Endodermal cell (in vitro differentiated cells): Measurements from ENCODE around the gene GRIK3. TPM values are rescaled to one million over a fixed set of nuclear protein-coding genes. Genes with fewer than 3 reads are reported as not detected.
A peak's percentile ranks its signal among the peaks of the same experiment; 100 is the strongest.

Source experiments
- DNase-seq: peaks from one replicate; pipeline ENCODE4 v3.0.0-alpha.2; 2017
- H3K27ac ChIP-seq: 2 replicates; pipeline ENCODE4 v1.5.1; 2013; ENCODE audit warnings: mild to moderate bottlenecking, low read depth, low read length, moderate library complexity
- H3K27me3 ChIP-seq: 2 replicates; pipeline ENCODE4 v1.6.1; 2013; ENCODE audit warnings: mild to moderate bottlenecking, low read length, moderate library complexity; ENCODE audit not compliant: insufficient read depth, control insufficient read depth, poor library complexity, severe bottlenecking
- H3K36me3 ChIP-seq: 2 replicates; pipeline ENCODE4 v1.7.0; 2013; ENCODE audit warnings: mild to moderate bottlenecking, low read length, moderate library complexity; ENCODE audit not compliant: control insufficient read depth, insufficient read depth
- H3K4me1 ChIP-seq: one replicate; pipeline ENCODE4 v1.7.0; 2013; ENCODE audit warnings: low read length; ENCODE audit not compliant: control insufficient read depth, insufficient read depth
- H3K4me3 ChIP-seq: 2 replicates; pipeline ENCODE4 v1.5.1; 2013; ENCODE audit warnings: mild to moderate bottlenecking, low read length, moderate library complexity
- H3K9ac ChIP-seq: 2 replicates; pipeline ENCODE4 v1.6.1; 2013; ENCODE audit warnings: mild to moderate bottlenecking, low read length, moderate library complexity; ENCODE audit not compliant: poor library complexity, severe bottlenecking; ENCODE audit errors: extremely low read depth
- H3K9me3 ChIP-seq: 2 replicates; pipeline ENCODE4 v1.6.1; 2013; ENCODE audit warnings: mild to moderate bottlenecking, low read length, moderate library complexity; ENCODE audit not compliant: control insufficient read depth
- H3K27ac Mint-ChIP-seq: 2 replicates; pipeline ENCODE4 v1.8.0; 2020; ENCODE audit warnings: mixed read lengths
- H3K27me3 Mint-ChIP-seq: 2 replicates; pipeline ENCODE4 v1.8.0; 2021; ENCODE audit warnings: mild to moderate bottlenecking, mixed read lengths; ENCODE audit not compliant: insufficient read depth
- H3K36me3 Mint-ChIP-seq: 2 replicates; pipeline ENCODE4 v1.8.0; 2020; ENCODE audit warnings: low read depth, mixed read lengths
- H3K4me1 Mint-ChIP-seq: 2 replicates; pipeline ENCODE4 v1.8.0; 2020; ENCODE audit warnings: mixed read lengths
- H3K4me3 Mint-ChIP-seq: 2 replicates; pipeline ENCODE4 v1.8.0; 2020; ENCODE audit warnings: mild to moderate bottlenecking, moderate library complexity, mixed read lengths
- H3K9me3 Mint-ChIP-seq: 2 replicates; pipeline ENCODE4 v1.8.0; 2020; ENCODE audit warnings: mild to moderate bottlenecking, mixed read lengths
- CTCF ChIP-seq: fragments of 200-600 bp; sonication (generic); conservative IDR thresholded peaks from 2 replicates; pipeline ENCODE4 v1.5.0; 2021; ENCODE audit warnings: antibody characterized with exemption, mild to moderate bottlenecking
- WGBS, 2 experiments: methylation state at CpG; one replicate each; pipeline versions ENCODE4 v1.1.5 to v1.1.7; 2013; ENCODE audit warnings: missing lambda C conversion rate in 2 of 2, mixed read lengths in 1 of 2; ENCODE audit not compliant: insufficient coverage in 1 of 2, insufficient read length in 1 of 2; 5-methylcytosine and 5-hydroxymethylcytosine counted together
- total RNA-seq, 2 donors: library from RNA; stranded (reverse); fragmentation: NEBNext Ultra II Directional in 1 of 2; extraction: Animal tissue kit (Norgen Biotek cat#: 25700) in 1 of 2; gene quantifications; 2 replicates in 1 of 2; 3 replicates in 1 of 2; pipeline ENCODE4 v1.2.1, GENCODE V29; 2021

The GRIK3 gene
- total RNA-seq, 2 donors from 2014 or later, result 13.4 to 32.4 TPM

DNA sequence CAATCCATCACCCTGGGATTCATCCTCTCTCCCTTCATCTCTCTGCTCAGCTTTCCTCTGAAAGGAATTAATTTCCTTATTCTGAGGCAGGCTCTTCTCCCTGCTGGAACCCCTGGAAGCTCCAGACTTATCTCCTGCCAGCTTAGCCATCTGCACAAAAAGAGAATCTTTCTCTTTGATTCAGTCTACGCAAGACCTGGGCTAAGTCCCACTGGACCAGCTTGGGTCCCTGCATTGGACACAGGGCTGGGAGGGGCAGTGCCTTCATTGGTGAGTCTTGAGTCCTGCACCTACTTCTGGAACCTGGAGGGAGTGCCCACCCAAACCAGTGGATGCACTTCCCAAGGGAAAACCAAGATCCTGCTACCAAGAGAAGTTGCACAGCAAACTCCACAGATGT, 279.9 kb downstream of the GRIK3 start:
- no peak overlapping the region for H3K4me3 Mint-ChIP-seq

GRCh38 chr1:36753451-36753850, 280.9 kb downstream of the GRIK3 start:
- Mint-ChIP-seq H3K27me3 (no peaks in the 10 kb centered on the region), H3K27ac (peak overlapping the region; percentile 82), H3K4me3 (no peak overlapping the region), H3K4me1 (peaks cover 28% of the 10 kb centered on the region), H3K36me3 (peaks cover 8% of the 10 kb centered on the region), H3K9me3 (no peaks in the 10 kb centered on the region)
- H3K9ac ChIP-seq, result no peak overlapping the region
- no peaks in the 10 kb centered on the region for H3K9me3 ChIP-seq
- WGBS, 2 experiments, result 78 to 80% methylated on average over 6 to 7 of the region's 7 CpGs
- no peak for DNase-seq
- H3K27me3 ChIP-seq, result no peaks in the 10 kb centered on the region
- no peaks in the 10 kb centered on the region for H3K4me1 ChIP-seq
- no peak overlapping the region for H3K27ac ChIP-seq
- TF ChIP-seq CTCF, result no peak
- no peak overlapping the region for H3K4me3 ChIP-seq
- H3K36me3 ChIP-seq, result no peaks in the 10 kb centered on the region

More for the DNA sequence above, 279.9 kb downstream of the GRIK3 start:
- Histone ChIP-seq H3K27me3 (no peaks in the 10 kb centered on the region), H3K9me3 (peaks cover 3% of the 10 kb centered on the region), H3K36me3 (no peaks in the 10 kb centered on the region), H3K4me3 (no peak overlapping the region), H3K27ac (no peak overlapping the region), H3K9ac (no peak overlapping the region), H3K4me1 (no peaks in the 10 kb centered on the region)
- peaks cover 2% of the 10 kb centered on the region for H3K9me3 Mint-ChIP-seq
- WGBS, 2 experiments, result 97 to 100% methylated on average over 1 of the region's 1 CpG
- peak; percentile 14 for DNase-seq
- H3K27ac Mint-ChIP-seq, result no peak overlapping the region
- peaks cover 28% of the 10 kb centered on the region for H3K4me1 Mint-ChIP-seq
- no peak for TF ChIP-seq CTCF
- H3K27me3 Mint-ChIP-seq, result no peaks in the 10 kb centered on the region
- H3K36me3 Mint-ChIP-seq, result peaks cover 6% of the 10 kb centered on the region

GRCh38 chr1:36752891-36753361, 281.4 kb downstream of the GRIK3 start:
- Histone ChIP-seq H3K36me3 (no peaks in the 10 kb centered on the region), H3K27ac (no peak overlapping the region), H3K9me3 (no peaks in the 10 kb centered on the region), H3K9ac (no peak overlapping the region), H3K4me1 (no peaks in the 10 kb centered on the region), H3K27me3 (no peaks in the 10 kb centered on the region), H3K4me3 (no peak overlapping the region)
- 71 to 90% methylated on average over 3 to 6 of the region's 6 CpGs for WGBS, 2 experiments
- peak; percentile 51 for DNase-seq
- Mint-ChIP-seq H3K4me1 (peaks cover 26% of the 10 kb centered on the region), H3K36me3 (peaks cover 8% of the 10 kb centered on the region), H3K9me3 (no peaks in the 10 kb centered on the region), H3K4me3 (no peak overlapping the region), H3K27me3 (no peaks in the 10 kb centered on the region), H3K27ac (peak overlapping the region; percentile 82)
- no peak for TF ChIP-seq CTCF
